Right lobe of liver (tissue), 6 donors: ENCODE results near the gene BHLHA15. TPM values are rescaled to one million over a fixed set of nuclear protein-coding genes. Genes with fewer than 3 reads are reported as not detected.

Source experiments
- ATAC-seq, 4 donors: fragments of 200-7000 bp; cut with Tn5 transposase; one replicate each; pipeline ENCODE4 v1.9.1; 2020; ENCODE audit warnings: mild to moderate bottlenecking in 4 of 4, moderate library complexity in 4 of 4
- DNase-seq, 3 donors: peaks; one replicate each; pipeline ENCODE4 v3.0.0-alpha.2; 2020
- H3K27ac ChIP-seq, 3 donors: fragments of 200-600 bp; one replicate each; pipeline ENCODE4 v1.8.0; 2022
- H3K27me3 ChIP-seq, 2 donors: fragments of 200-600 bp; one replicate each; pipeline ENCODE4 v1.8.0; 2022
- H3K36me3 ChIP-seq, 4 donors: fragments of 200-600 bp; sonication (generic) in 1 of 4; one replicate each; pipeline versions ENCODE4 v1.5.1 to v1.8.0; 2017 to 2022; ENCODE audit warnings: control low read depth in 1 of 4
- H3K4me1 ChIP-seq, 4 donors: fragments of 200-600 bp; sonication (generic) in 1 of 4; one replicate each; pipeline versions ENCODE4 v1.5.1 to v1.8.0; 2017 to 2022; ENCODE audit warnings: control low read depth in 1 of 4
- H3K4me3 ChIP-seq, 3 donors: fragments of 200-600 bp; one replicate each; pipeline ENCODE4 v1.8.0; 2022
- H3K9me3 ChIP-seq, 4 donors: fragments of 200-600 bp; sonication (generic) in 1 of 4; one replicate each; pipeline versions ENCODE4 v1.5.1 to v1.8.0; 2017 to 2022; ENCODE audit warnings: control low read depth in 1 of 4
- POLR2A ChIP-seq: fragments of 450-650 bp; IDR thresholded peaks from one replicate; pipeline ENCODE4 v1.6.1; 2017; ENCODE audit warnings: antibody characterized with exemption, mild to moderate bottlenecking
- WGBS: methylation state at CpG from one replicate; pipeline ENCODE4 v1.1.6; 2018; ENCODE audit warnings: low coverage, low lambda C conversion rate; ENCODE audit not compliant: insufficient coverage; ENCODE audit errors: missing lambda C conversion rate; 5-methylcytosine and 5-hydroxymethylcytosine counted together
- intact Hi-C, 2 donors: fragments of 100-400 bp; cut with DNase I; formaldehyde crosslinking; loops; one replicate each; pipeline versions ENCODE4 v1.11.2 to v1.14.1; 2022
- total RNA-seq, 6 experiments: library from RNA; depleted of rRNA in 2 of 6; stranded (reverse); fragments of >200 nt in 2 of 6; fragmentation: NEBNext Ultra II Directional in 3 of 6; extraction: Animal tissue kit (Norgen Biotek cat#: 25700) in 3 of 6; gene quantifications; one replicate each; pipeline versions ENCODE4 v1.1.0 to v1.2.4, GENCODE V29; 2016 to 2023
- TF ChIP-seq, protein P1 (sequence below), 4 donors: fragments of 200-600 bp in 3 of 4; fragments of 450-650 bp in 1 of 4; IDR thresholded peaks; one replicate each; pipeline versions ENCODE4 v1.5.1 to v1.8.0; 2016 to 2022; ENCODE audit warnings: antibody characterized with exemption in 4 of 4, mild to moderate bottlenecking in 2 of 4
- donor health status: DM: no; HTN: yes; CAD: no.
- donor health status: DM: no; HTN: no; CAD: no.
- donor health status: DM: no; HTN: no; CAD: no.
- donor health status: DM: no; HTN: yes; CAD: no.
- donor health status: DM: no; HTN: yes; CAD: no.

The BHLHA15 gene
- total RNA-seq, 6 experiments from 2014 or later, result 2.3 to 25.9 (median 5.3) TPM

DNA sequence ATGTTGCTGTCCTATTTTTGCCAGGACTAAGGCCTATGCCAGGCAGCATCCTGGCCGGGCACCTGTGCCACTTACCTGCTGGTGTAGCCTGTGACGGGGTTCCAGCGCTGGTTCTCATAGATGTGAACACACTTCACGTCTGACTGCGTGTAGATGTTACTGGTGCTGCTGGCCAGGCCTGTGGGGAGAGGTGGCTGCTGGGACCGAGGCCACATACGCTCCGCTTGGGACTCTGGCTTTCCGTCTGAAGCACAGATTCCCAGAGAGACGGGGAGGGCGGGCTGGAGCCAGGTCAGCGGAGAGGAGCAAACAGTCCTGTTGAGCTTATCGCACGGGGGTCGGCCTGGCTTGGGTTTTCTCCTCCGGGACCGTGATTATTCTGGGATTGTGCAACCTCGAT, 16.7 kb downstream of the BHLHA15 start:
- H3K4me1 ChIP-seq, result no peaks in the 10 kb centered on the region
- H3K27ac ChIP-seq, result no peak overlapping the region
- H3K9me3 ChIP-seq, result no peaks in the 10 kb centered on the region
- no peak for ATAC-seq
- intact Hi-C loops, result no loop called here
- no peak overlapping the region for H3K4me3 ChIP-seq
- no peak for DNase-seq
- WGBS, result no CpG with 5 or more reads among the region's 18 CpGs
- TF ChIP-seq POLR2A, result no peak
- TF ChIP-seq, protein P1, sequence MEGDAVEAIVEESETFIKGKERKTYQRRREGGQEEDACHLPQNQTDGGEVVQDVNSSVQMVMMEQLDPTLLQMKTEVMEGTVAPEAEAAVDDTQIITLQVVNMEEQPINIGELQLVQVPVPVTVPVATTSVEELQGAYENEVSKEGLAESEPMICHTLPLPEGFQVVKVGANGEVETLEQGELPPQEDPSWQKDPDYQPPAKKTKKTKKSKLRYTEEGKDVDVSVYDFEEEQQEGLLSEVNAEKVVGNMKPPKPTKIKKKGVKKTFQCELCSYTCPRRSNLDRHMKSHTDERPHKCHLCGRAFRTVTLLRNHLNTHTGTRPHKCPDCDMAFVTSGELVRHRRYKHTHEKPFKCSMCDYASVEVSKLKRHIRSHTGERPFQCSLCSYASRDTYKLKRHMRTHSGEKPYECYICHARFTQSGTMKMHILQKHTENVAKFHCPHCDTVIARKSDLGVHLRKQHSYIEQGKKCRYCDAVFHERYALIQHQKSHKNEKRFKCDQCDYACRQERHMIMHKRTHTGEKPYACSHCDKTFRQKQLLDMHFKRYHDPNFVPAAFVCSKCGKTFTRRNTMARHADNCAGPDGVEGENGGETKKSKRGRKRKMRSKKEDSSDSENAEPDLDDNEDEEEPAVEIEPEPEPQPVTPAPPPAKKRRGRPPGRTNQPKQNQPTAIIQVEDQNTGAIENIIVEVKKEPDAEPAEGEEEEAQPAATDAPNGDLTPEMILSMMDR (IDR thresholded peaks at IDR 0.05), result no peak
- peaks cover 0 to 5% (median 0%) of the 10 kb centered on the region in 4 donors for H3K36me3 ChIP-seq
- H3K27me3 ChIP-seq, result no peaks in the 10 kb centered on the region

DNA sequence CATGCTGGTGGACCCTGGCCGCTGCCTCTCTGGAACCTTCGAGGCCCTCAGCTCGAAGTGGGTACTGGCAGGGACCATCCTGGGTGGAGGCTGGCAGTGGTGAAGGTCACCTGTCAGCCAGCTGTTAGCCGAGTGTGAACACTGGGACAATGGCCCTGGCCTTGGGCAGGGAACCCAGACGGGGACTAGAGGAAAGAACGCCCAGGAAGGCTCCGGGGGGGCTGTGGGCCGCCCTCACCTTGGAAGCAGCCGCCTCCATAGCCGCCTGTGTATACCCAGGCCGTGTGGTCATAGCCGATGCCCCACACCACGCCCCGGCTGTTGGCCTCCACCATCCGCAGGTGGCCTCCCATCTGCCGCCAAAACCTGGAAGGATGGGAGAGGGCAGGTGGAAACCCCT, 17.6 kb downstream of the BHLHA15 start:
- TF ChIP-seq, protein P1 (IDR thresholded peaks at IDR 0.05), result no peak
- TF ChIP-seq POLR2A, result no peak
- DNase-seq (no peak), ATAC-seq (no peak)
- Histone ChIP-seq H3K27ac (no peak overlapping the region), H3K9me3 (no peaks in the 10 kb centered on the region), H3K4me3 (no peak overlapping the region), H3K36me3 (peaks cover 0 to 5% (median 0%) of the 10 kb centered on the region in 4 donors), H3K4me1 (no peaks in the 10 kb centered on the region), H3K27me3 (no peaks in the 10 kb centered on the region)
- intact Hi-C loops, result no loop called here
- no CpG with 5 or more reads among the region's 16 CpGs for WGBS

DNA sequence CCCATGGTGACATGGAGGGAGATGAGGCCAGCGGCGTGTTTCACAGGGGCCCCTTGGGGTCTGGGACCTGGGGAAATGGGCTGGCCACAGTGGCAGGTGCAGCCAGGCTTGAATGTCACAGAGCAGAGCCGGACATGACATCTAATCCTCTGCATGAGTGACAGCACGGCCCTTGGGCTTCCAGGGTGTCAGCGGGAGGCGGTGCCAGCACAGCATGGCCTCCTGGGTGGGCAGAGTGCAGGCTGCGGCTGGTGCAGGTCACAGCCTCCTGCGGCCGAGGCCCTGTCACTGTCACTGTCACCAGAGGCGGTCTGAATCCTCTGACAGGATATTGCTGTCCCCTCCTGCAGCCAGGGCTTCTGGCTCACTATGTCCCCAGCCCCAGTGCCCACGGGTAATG, 18.2 kb downstream of the BHLHA15 start:
- WGBS, result 91% methylated on average over 4 of the region's 11 CpGs
- no peaks in the 10 kb centered on the region for H3K4me1 ChIP-seq
- H3K36me3 ChIP-seq, result peaks cover 0 to 5% (median 0%) of the 10 kb centered on the region in 4 donors
- H3K27ac ChIP-seq, result no peak overlapping the region
- intact Hi-C loops, result no loop called here
- ATAC-seq, result no peak
- TF ChIP-seq, protein P1 (IDR thresholded peaks at IDR 0.05), result no peak
- no peak for TF ChIP-seq POLR2A
- no peaks in the 10 kb centered on the region for H3K9me3 ChIP-seq
- no peak overlapping the region for H3K4me3 ChIP-seq
- no peaks in the 10 kb centered on the region for H3K27me3 ChIP-seq
- DNase-seq, result no peak

DNA sequence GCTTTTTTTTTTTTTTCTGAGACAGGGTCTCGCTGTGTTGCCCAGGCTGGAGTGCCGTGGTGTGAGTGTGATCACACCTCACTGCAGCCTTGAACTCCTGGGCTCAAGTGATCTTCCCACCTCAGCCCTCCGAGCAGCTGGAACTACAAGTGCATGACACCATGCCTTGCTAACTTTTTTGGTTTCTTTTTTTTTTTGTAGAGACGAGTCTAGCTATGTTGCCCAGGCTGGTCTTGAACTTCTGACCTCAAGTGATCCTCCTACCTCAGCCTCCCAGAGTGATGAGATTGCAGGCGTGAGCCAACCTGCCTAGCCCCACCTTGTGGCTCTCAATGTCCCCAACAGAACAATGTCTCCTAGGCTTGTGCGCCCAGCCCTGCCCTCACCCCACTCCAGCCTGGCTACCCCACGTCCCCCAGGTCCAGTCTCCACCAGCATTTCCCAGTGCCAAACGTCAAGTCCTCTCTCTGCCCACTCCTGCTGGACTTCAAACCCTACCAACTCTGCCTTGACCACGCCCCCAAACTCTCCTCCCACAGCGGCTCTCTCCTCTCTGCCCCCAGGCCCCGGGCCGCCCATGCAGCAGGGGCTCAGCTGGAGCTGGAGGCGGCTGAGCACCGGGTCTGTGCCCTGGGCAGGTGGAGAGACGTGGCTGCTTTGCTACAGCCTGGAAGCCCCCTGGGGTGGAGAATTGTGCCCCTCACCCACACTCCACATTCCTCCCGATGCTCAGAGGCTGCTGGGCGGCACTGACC, 18.9 kb downstream of the BHLHA15 start:
- Histone ChIP-seq H3K27ac (no peak overlapping the region), H3K27me3 (no peaks in the 10 kb centered on the region), H3K4me3 (no peak overlapping the region), H3K36me3 (peaks cover 0 to 5% (median 0%) of the 10 kb centered on the region in 4 donors), H3K9me3 (no peaks in the 10 kb centered on the region), H3K4me1 (no peaks in the 10 kb centered on the region)
- ATAC-seq (no peak), DNase-seq (no peak)
- 76% methylated on average over 5 of the region's 17 CpGs for WGBS
- no peak for TF ChIP-seq POLR2A
- TF ChIP-seq, protein P1 (IDR thresholded peaks at IDR 0.05), result no peak
- intact Hi-C loops, result no loop called here
